Thyroid gland (tissue), 4 donors: ENCODE results near the gene CENPM.

Experiments
- POLR2A ChIP-seq, 2 donors: fragments of 450-650 bp; IDR thresholded peaks; one replicate each; pipeline ENCODE4 v1.6.1; 2017; ENCODE audit warnings: antibody characterized with exemption in 2 of 2, mild to moderate bottlenecking in 2 of 2, moderate library complexity in 1 of 2
- TF ChIP-seq, protein P1 (sequence below), 6 experiments: fragments of 200-600 bp in 3 of 6; fragments of 450-650 bp in 3 of 6; sonication (generic) in 3 of 6; IDR thresholded peaks; one replicate each; pipeline ENCODE4 v1.5.1; 2016 to 2019; ENCODE audit warnings: antibody characterized with exemption in 6 of 6, mild to moderate bottlenecking in 2 of 6, inconsistent platforms in 1 of 6, moderate library complexity in 1 of 6

DNA sequence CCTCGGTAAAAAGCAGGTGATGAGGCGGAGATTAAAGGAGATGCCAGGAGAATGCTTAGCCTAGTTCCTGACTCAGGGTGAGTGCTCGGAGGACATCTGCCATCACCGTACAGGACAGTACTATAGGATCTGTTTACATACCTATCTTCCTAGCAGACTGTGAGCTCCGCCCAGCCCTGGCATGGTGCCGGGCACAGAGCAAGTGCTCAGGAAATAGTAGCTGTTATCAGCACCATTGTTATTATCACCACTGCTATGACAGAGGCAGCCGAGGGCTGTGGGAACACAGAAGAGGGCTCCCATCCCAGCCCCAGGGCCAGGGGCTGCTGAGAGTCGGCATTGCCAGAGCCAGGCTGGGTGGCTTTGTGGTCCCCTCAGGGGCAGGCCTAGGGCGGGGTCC, 21.6 kb upstream of the CENPM start:
- no peak for TF ChIP-seq POLR2A (IDR thresholded peaks at IDR 0.05)
- TF ChIP-seq, protein P1, sequence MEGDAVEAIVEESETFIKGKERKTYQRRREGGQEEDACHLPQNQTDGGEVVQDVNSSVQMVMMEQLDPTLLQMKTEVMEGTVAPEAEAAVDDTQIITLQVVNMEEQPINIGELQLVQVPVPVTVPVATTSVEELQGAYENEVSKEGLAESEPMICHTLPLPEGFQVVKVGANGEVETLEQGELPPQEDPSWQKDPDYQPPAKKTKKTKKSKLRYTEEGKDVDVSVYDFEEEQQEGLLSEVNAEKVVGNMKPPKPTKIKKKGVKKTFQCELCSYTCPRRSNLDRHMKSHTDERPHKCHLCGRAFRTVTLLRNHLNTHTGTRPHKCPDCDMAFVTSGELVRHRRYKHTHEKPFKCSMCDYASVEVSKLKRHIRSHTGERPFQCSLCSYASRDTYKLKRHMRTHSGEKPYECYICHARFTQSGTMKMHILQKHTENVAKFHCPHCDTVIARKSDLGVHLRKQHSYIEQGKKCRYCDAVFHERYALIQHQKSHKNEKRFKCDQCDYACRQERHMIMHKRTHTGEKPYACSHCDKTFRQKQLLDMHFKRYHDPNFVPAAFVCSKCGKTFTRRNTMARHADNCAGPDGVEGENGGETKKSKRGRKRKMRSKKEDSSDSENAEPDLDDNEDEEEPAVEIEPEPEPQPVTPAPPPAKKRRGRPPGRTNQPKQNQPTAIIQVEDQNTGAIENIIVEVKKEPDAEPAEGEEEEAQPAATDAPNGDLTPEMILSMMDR (IDR thresholded peaks at IDR 0.05) = no peak
